ENCODE data around the gene LGALS14.
"Not testable (repeated sequence)": the region's sequence is repeated elsewhere in the genome, so short reads cannot be mapped to it uniquely, and the experiment has no call there.

LGALS14 gene

DNA sequence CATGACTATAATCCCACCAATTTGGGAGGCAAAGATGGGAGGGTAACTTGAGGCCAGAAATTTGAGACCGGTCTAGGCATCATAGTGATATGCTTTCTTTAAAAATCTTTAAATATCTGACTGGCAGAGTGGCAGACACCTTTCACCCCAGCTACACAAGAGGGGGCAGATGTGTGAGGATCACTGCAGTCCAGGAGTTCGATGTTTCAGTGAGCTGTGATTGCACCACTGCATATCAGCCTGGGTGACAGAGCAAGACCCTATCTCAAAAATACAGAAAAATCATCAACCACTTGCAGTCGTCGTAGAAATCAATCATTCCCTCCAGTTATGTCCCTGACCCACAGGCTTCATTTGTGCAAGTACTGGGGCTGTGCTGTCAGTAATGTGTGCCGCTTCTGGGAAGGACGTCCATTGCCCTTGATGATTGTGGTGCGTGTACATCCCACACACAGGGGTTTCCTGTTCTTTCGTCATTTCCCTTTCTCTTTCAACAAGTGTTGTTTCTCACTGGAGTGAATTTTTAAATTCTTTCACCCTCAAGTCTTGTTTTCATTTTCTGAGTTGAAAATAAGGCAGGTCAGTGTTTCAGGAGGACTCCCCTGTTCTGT is 1.4 kb downstream of the LGALS14 start:
- no peaks in the 10 kb centered on the region for H3K36me3 ChIP-seq (replicated peaks)
- H3K4me3 ChIP-seq (ENCODE audit: low read depth, low read length), result no peak overlapping the region
- no peaks in the 10 kb centered on the region for H3K27me3 ChIP-seq (replicated peaks)
- TF ChIP-seq, protein P1, sequence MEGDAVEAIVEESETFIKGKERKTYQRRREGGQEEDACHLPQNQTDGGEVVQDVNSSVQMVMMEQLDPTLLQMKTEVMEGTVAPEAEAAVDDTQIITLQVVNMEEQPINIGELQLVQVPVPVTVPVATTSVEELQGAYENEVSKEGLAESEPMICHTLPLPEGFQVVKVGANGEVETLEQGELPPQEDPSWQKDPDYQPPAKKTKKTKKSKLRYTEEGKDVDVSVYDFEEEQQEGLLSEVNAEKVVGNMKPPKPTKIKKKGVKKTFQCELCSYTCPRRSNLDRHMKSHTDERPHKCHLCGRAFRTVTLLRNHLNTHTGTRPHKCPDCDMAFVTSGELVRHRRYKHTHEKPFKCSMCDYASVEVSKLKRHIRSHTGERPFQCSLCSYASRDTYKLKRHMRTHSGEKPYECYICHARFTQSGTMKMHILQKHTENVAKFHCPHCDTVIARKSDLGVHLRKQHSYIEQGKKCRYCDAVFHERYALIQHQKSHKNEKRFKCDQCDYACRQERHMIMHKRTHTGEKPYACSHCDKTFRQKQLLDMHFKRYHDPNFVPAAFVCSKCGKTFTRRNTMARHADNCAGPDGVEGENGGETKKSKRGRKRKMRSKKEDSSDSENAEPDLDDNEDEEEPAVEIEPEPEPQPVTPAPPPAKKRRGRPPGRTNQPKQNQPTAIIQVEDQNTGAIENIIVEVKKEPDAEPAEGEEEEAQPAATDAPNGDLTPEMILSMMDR (IDR thresholded peaks at IDR 0.05; ENCODE audit: low read depth, low read length, missing control alignments), result no peak
- DNase-seq, result no peak
- H3K27ac ChIP-seq, result no peak overlapping the region
- in situ Hi-C loops (cut with HindIII; ENCODE audit: low pct_ligation_motif_present, low sequenced_read_pairs), result no loop called here

DNA sequence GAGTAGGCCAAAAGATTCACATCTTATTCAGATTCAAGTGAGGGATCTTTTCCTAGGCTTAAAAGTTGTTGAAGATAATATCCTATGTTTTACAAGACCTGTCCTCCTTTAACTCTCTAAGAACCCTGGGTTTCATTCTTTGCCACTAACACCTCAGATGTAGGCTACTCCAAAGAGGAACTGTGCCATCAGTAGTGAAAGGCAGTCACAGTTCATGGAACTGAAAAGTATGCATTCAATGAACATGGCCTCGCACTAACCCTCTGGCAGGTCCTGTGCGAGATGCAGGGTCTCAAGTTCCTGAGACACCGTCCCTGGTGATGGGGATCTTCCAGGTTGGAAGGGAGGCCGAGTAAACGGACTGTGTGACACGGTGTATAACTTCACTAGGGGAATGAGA is 4.3 kb downstream of the LGALS14 start:
- H3K27ac ChIP-seq, result no peak overlapping the region
- TF ChIP-seq, protein P1 (IDR thresholded peaks at IDR 0.05; ENCODE audit: low read depth, low read length, missing control alignments), result no peak
- no peak for DNase-seq
- H3K4me3 ChIP-seq (ENCODE audit: low read depth, low read length), result no peak overlapping the region
- in situ Hi-C loops (cut with HindIII; ENCODE audit: low pct_ligation_motif_present, low sequenced_read_pairs), result no loop called here
- H3K27me3 ChIP-seq (replicated peaks), result no peaks in the 10 kb centered on the region
- H3K36me3 ChIP-seq (replicated peaks), result no peaks in the 10 kb centered on the region

DNA sequence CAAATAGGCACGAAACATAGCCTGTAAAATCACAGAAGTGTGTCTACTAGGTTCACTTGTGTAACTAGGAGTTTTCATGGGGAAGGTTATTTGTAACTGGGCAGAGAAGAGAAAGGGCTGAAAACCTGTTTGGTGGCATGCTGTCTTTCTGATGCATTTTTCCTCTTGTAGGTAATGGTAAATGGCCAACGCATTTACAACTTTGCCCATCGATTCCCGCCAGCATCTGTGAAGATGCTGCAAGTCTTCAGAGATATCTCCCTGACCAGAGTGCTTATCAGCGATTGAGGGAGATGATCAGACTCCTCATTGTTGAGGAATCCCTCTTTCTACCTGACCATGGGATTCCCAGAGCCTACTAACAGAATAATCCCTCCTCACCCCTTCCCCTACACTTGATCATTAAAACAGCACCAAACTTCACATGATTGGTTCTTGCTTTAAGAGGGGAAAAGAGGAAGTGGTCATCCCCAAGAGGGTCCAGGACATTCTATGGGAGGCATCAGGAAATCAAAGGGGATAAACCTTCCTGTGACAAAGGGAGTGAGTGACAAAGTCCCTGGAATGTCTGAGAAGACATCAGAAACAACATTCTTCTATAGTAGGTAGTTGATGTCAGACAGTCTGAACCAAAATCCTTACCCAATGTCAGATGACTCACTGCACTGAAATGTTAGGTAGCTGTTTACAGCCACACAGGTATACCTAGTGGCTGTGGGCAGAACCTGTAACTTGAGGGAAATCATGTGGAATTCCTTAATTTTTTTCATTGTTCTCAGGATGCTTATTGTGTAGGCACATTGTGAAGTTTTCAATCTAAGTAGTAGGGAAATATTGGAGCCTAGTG is 5.0 kb downstream of the LGALS14 start:
- in situ Hi-C loops (cut with HindIII; ENCODE audit: low pct_ligation_motif_present, low sequenced_read_pairs), result no loop called here
- no peak overlapping the region for H3K27ac ChIP-seq
- no peak overlapping the region for H3K4me3 ChIP-seq (ENCODE audit: low read depth, low read length)
- TF ChIP-seq, protein P1 (IDR thresholded peaks at IDR 0.05; ENCODE audit: low read depth, low read length, missing control alignments), result no peak
- no peak for DNase-seq
- no peaks in the 10 kb centered on the region for H3K36me3 ChIP-seq (replicated peaks)
- H3K27me3 ChIP-seq (replicated peaks), result no peaks in the 10 kb centered on the region

DNA sequence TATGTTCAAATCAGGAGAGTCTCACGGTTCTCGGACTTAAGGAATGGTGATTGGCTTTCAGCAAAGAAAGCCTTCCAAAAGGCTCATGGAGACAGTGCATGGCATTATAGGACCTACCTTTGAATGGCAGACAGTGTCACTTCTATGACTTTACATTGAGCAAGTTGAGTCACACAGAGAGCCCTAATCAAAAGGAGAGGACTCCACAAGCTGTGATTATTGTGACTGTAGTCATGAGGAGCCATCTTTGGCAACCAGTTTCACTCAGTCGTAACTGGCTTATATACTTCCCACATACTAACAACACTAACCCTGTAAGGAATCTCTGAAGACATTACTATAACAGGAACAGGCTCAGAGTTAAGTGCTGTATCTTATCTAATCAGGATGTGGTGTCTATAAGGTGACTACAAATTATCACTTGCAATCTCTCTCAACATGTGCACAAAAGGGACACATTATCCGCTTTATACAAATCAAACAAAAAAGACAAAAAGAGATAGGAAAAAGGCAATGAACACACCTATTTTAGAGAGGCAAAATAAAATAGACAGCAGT is 6.1 kb downstream of the LGALS14 start:
- in situ Hi-C loops (cut with HindIII; ENCODE audit: low pct_ligation_motif_present, low sequenced_read_pairs), result no loop called here
- Histone ChIP-seq H3K36me3 (replicated peaks) (no peaks in the 10 kb centered on the region), H3K27ac (no peak overlapping the region), H3K4me3 (ENCODE audit: low read depth, low read length) (no peak overlapping the region), H3K27me3 (replicated peaks) (no peaks in the 10 kb centered on the region)
- TF ChIP-seq, protein P1 (IDR thresholded peaks at IDR 0.05; ENCODE audit: low read depth, low read length, missing control alignments), result no peak
- DNase-seq, result no peak

DNA sequence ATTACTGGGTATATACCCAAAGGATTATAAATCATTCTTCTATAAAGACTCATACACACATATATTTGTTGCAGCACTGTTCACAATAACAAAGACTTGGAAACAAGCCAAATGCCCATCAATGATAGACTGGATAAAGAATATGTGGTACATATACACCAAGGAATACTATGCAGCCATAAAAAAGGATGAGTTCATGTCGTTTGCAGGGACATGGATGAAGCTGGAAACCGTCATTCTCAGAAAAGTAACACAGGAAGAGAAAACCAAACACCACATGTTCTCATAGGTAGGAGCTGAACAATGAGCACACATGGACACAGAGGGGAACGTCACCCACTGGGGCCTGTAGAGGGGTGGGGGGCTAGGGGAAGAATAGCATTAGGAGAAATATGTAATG is 15.9 kb downstream of the LGALS14 start:
- in situ Hi-C loops (cut with HindIII; ENCODE audit: low pct_ligation_motif_present, low sequenced_read_pairs); H3K27ac ChIP-seq; H3K4me3 ChIP-seq (ENCODE audit: low read depth, low read length); H3K27me3 ChIP-seq (replicated peaks); DNase-seq; H3K36me3 ChIP-seq (replicated peaks): not testable (repeated sequence)

DNA sequence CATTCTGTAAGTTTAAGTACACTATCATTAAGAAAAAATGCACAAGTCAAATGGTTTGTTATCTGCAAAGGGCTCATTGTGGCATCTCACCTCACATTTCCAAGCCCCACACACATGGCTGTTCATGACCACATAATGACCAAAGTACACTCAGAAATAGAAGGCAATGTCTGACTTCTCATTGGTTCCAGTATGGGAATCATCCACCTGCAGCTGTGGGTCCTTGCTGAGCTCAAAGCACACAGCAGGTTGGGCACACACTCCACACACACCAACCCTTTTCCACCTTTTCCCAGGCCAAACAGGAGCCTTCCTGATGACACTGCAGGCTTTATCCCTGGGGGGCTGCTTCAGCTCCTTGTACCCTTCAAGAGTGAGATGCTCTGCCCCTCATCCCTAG is 21.7 kb downstream of the LGALS14 start:
- DNase-seq, result no peak
- H3K36me3 ChIP-seq (replicated peaks), result no peaks in the 10 kb centered on the region
- no peaks in the 10 kb centered on the region for H3K27me3 ChIP-seq (replicated peaks)
- in situ Hi-C loops (cut with HindIII; ENCODE audit: low pct_ligation_motif_present, low sequenced_read_pairs), result no loop called here
- TF ChIP-seq, protein P1 (IDR thresholded peaks at IDR 0.05; ENCODE audit: low read depth, low read length, missing control alignments), result no peak
- no peak overlapping the region for H3K27ac ChIP-seq
- H3K4me3 ChIP-seq (ENCODE audit: low read depth, low read length), result no peak overlapping the region

Data from brain microvascular endothelial cell (primary cell).